H9 (cell line): ENCODE data around the gene SRGAP3. TPM values are rescaled to one million over a fixed set of nuclear protein-coding genes. Genes with fewer than 3 reads are reported as not detected.

ENCODE experiments used
- DNase-seq: peaks from one replicate; pipeline ENCODE4 v3.0.0-alpha.2; 2017
- H2AFZ ChIP-seq: one replicate; pipeline ENCODE4 v1.6.1; 2013; ENCODE audit warnings: mild to moderate bottlenecking, low read length, control low read depth, moderate library complexity
- H2AK5ac ChIP-seq: 2 replicates; pipeline ENCODE4 v1.6.1; 2013; ENCODE audit warnings: low read length, control low read depth, mixed read lengths; ENCODE audit not compliant: insufficient read length
- H2BK120ac ChIP-seq: one replicate; pipeline ENCODE4 v1.6.1; 2013; ENCODE audit warnings: low read depth, mild to moderate bottlenecking, low read length, control low read depth, inconsistent platforms; ENCODE audit not compliant: poor library complexity, severe bottlenecking
- H2BK12ac ChIP-seq: 2 replicates; pipeline ENCODE4 v1.6.1; 2013; ENCODE audit warnings: low read length, control low read depth, mixed read lengths, low read depth; ENCODE audit not compliant: insufficient read length
- H2BK15ac ChIP-seq: 2 replicates; pipeline ENCODE4 v1.6.1; 2013; ENCODE audit warnings: low read depth, low read length, control low read depth
- H2BK20ac ChIP-seq: one replicate; pipeline ENCODE4 v1.6.1; 2013; ENCODE audit warnings: low read depth, mild to moderate bottlenecking, low read length, control low read depth, inconsistent platforms; ENCODE audit not compliant: poor library complexity, severe bottlenecking
- H2BK5ac ChIP-seq: 2 replicates; pipeline ENCODE4 v1.6.1; 2013; ENCODE audit warnings: low read length, control low read depth, mixed read lengths; ENCODE audit not compliant: insufficient read length
- H3K14ac ChIP-seq: 2 replicates; pipeline ENCODE4 v1.6.1; 2013; ENCODE audit warnings: low read length, control low read depth; ENCODE audit not compliant: insufficient read depth
- H3K18ac ChIP-seq: 2 replicates; pipeline ENCODE4 v1.6.1; 2013; ENCODE audit warnings: low read depth, mild to moderate bottlenecking, mixed read lengths, low read length, control low read depth; ENCODE audit not compliant: insufficient read length
- H3K23ac ChIP-seq: 2 replicates; pipeline ENCODE4 v1.6.1; 2013; ENCODE audit warnings: low read length, control low read depth, mixed read lengths, low read depth; ENCODE audit not compliant: insufficient read length
- H3K23me2 ChIP-seq: 2 replicates; pipeline ENCODE4 v1.6.1; 2013; ENCODE audit warnings: low read depth, mild to moderate bottlenecking, mixed read lengths, low read length, control low read depth; ENCODE audit not compliant: insufficient read length, poor library complexity, severe bottlenecking
- H3K27ac ChIP-seq: 2 replicates; pipeline ENCODE4 v1.5.1; 2013; ENCODE audit warnings: low read length, control low read depth, mixed read lengths, low read depth; ENCODE audit not compliant: insufficient read length
- H3K27me3 ChIP-seq: 2 replicates; pipeline ENCODE4 v1.6.1; 2013; ENCODE audit warnings: low read length, control low read depth, inconsistent platforms; ENCODE audit not compliant: insufficient read depth
- H3K4ac ChIP-seq: 2 replicates; pipeline ENCODE4 v1.6.1; 2013; ENCODE audit warnings: low read depth, mild to moderate bottlenecking, control low read depth, inconsistent platforms, low read length, moderate library complexity
- H3K4me1 ChIP-seq: 2 replicates; pipeline ENCODE4 v1.6.1; 2013; ENCODE audit warnings: low read length, control low read depth, inconsistent platforms; ENCODE audit not compliant: insufficient read depth
- H3K4me2 ChIP-seq: 2 replicates; pipeline ENCODE4 v1.6.1; 2013; ENCODE audit warnings: low read length, control low read depth, mixed read lengths; ENCODE audit not compliant: insufficient read length, insufficient read depth
- H3K56ac ChIP-seq: 2 replicates; pipeline ENCODE4 v1.6.1; 2013; ENCODE audit warnings: low read depth, mild to moderate bottlenecking, mixed read lengths, low read length, control low read depth; ENCODE audit not compliant: insufficient read length
- H3K79me1 ChIP-seq: 2 replicates; pipeline ENCODE4 v1.6.1; 2013; ENCODE audit warnings: low read depth, mild to moderate bottlenecking, moderate library complexity, low read length, control low read depth, inconsistent platforms; ENCODE audit not compliant: insufficient read depth, poor library complexity, severe bottlenecking
- H3K79me2 ChIP-seq: 2 replicates; pipeline ENCODE4 v1.6.1; 2013; ENCODE audit warnings: low read length, control low read depth, inconsistent platforms; ENCODE audit not compliant: insufficient read depth
- H3K9ac ChIP-seq: 2 replicates; pipeline ENCODE4 v1.6.1; 2013; ENCODE audit warnings: low read length, control low read depth, mixed read lengths; ENCODE audit not compliant: insufficient read length; ENCODE audit errors: extremely low read depth
- H3K9me3 ChIP-seq: one replicate; pipeline ENCODE4 v1.6.1; 2013; ENCODE audit warnings: low read depth, low read length, inconsistent platforms; ENCODE audit not compliant: control insufficient read depth
- H3T11ph ChIP-seq: one replicate; pipeline ENCODE4 v1.6.1; 2013; ENCODE audit warnings: mild to moderate bottlenecking, low read length, control low read depth, inconsistent platforms
- H4K20me1 ChIP-seq: one replicate; pipeline ENCODE4 v1.6.1; 2013; ENCODE audit not compliant: control insufficient read depth, insufficient read length, insufficient read depth
- H4K5ac ChIP-seq: 2 replicates; pipeline ENCODE4 v1.6.1; 2013; ENCODE audit warnings: low read depth, mild to moderate bottlenecking, mixed read lengths, low read length, control low read depth; ENCODE audit not compliant: insufficient read length
- H4K8ac ChIP-seq: replicated peaks from 2 replicates; pipeline ENCODE4 v1.6.1; 2013; ENCODE audit warnings: low read length, control low read depth, mixed read lengths, low read depth; ENCODE audit not compliant: insufficient read length
- H4K91ac ChIP-seq: 2 replicates; pipeline ENCODE4 v1.6.1; 2013; ENCODE audit warnings: low read depth, mild to moderate bottlenecking, moderate library complexity, mixed read lengths, low read length, control low read depth; ENCODE audit not compliant: insufficient read length
- H3K27ac Mint-ChIP-seq, 3 experiments: 2 replicates in 2 of 3; 3 replicates in 1 of 3; pipeline ENCODE4 v1.8.0; 2020 to 2021; ENCODE audit warnings: mixed read lengths in 3 of 3, mild to moderate bottlenecking in 1 of 3, moderate library complexity in 1 of 3
- H3K27me3 Mint-ChIP-seq: 2 replicates; pipeline ENCODE4 v1.8.0; 2021; ENCODE audit warnings: low read depth, mild to moderate bottlenecking, moderate library complexity, mixed read lengths
- H3K36me3 Mint-ChIP-seq, 3 experiments: 2 replicates in 2 of 3; 3 replicates in 1 of 3; pipeline ENCODE4 v1.8.0; 2020 to 2021; ENCODE audit warnings: low read depth in 3 of 3, mixed read lengths in 3 of 3; ENCODE audit not compliant: insufficient read depth in 1 of 3
- H3K4me1 Mint-ChIP-seq, 2 experiments: 2 replicates each; pipeline ENCODE4 v1.8.0; 2020; ENCODE audit warnings: mixed read lengths in 2 of 2
- H3K4me3 Mint-ChIP-seq, 2 experiments: 2 replicates in 1 of 2; 3 replicates in 1 of 2; pipeline ENCODE4 v1.8.0; 2020 to 2021; ENCODE audit warnings: mild to moderate bottlenecking in 2 of 2, mixed read lengths in 2 of 2, moderate library complexity in 1 of 2
- H3K9me3 Mint-ChIP-seq, 2 experiments: 2 replicates in 1 of 2; 3 replicates in 1 of 2; pipeline ENCODE4 v1.8.0; 2020; ENCODE audit warnings: mild to moderate bottlenecking in 2 of 2, mixed read lengths in 2 of 2, moderate library complexity in 1 of 2
- CTCF ChIP-seq: fragments of 200-600 bp; sonication (generic); conservative IDR thresholded peaks from 3 replicates; pipeline ENCODE4 v1.8.0; 2021; ENCODE audit warnings: antibody characterized with exemption, mild to moderate bottlenecking
- WGBS: extraction: QIAGEN DNeasy Blood & Tissue Kit; methylation state at CpG from one replicate; pipeline ENCODE4 v1.1.7; 2013; ENCODE audit warnings: missing lambda C conversion rate, low lambda C conversion rate, mixed read lengths; ENCODE audit not compliant: insufficient read length; ENCODE audit errors: extremely low coverage; 5-methylcytosine and 5-hydroxymethylcytosine counted together
- total RNA-seq: library from RNA; stranded (reverse); gene quantifications from 2 replicates; pipeline ENCODE4 v1.2.1, GENCODE V29; 2021

Gene SRGAP3
- total RNA-seq, 1 experiment from 2014 or later, result 3.4 TPM

- no peak overlapping the region for H2BK5ac ChIP-seq
- WGBS, result no CpG with 5 or more reads among the region's 4 CpGs
- no peak overlapping the region for H3K4ac ChIP-seq
- H4K5ac ChIP-seq, result no peak overlapping the region
- H3K4me1 ChIP-seq, result no peaks in the 10 kb centered on the region; the same call in 1 of the 2 replicates
- no peak overlapping the region for H3T11ph ChIP-seq
- TF ChIP-seq CTCF, result no peak
- no peaks in the 10 kb centered on the region for H3K36me3 Mint-ChIP-seq
- no peaks in the 10 kb centered on the region for H3K27me3 ChIP-seq
- no peak overlapping the region for H3K23ac ChIP-seq
- no peak for DNase-seq
- H3K18ac ChIP-seq, result no peak overlapping the region
- H3K27ac ChIP-seq, result no peak overlapping the region
- H3K4me3 Mint-ChIP-seq, result no peak overlapping the region
- H3K56ac ChIP-seq, result no peak overlapping the region
- no peak overlapping the region for H2BK120ac ChIP-seq
- H3K79me2 ChIP-seq, result no peaks in the 10 kb centered on the region
- peaks cover 15 to 17% of the 10 kb centered on the region in 2 experiments for H3K4me1 Mint-ChIP-seq
- no peaks in the 10 kb centered on the region for H4K20me1 ChIP-seq
- H3K14ac ChIP-seq, result no peak overlapping the region
- H4K91ac ChIP-seq, result no peak overlapping the region
- H3K27me3 Mint-ChIP-seq, result peaks cover 21% of the 10 kb centered on the region
- H2AK5ac ChIP-seq, result no peak overlapping the region
- no peak overlapping the region for H2BK20ac ChIP-seq
- H3K79me1 ChIP-seq, result no peaks in the 10 kb centered on the region
- H3K4me2 ChIP-seq, result no peak overlapping the region
- no peaks in the 10 kb centered on the region for H3K23me2 ChIP-seq
- no peaks in the 10 kb centered on the region for H3K9me3 Mint-ChIP-seq
- no peak overlapping the region for H2BK15ac ChIP-seq
- H2BK12ac ChIP-seq, result no peak overlapping the region
- no peak overlapping the region for H2AFZ ChIP-seq
- H4K8ac ChIP-seq, result no peak overlapping the region
- H3K9ac ChIP-seq, result no peak overlapping the region
- H3K27ac Mint-ChIP-seq, result no peak overlapping the region
- no peaks in the 10 kb centered on the region for H3K9me3 ChIP-seq
Observed at GRCh38 chr3:8969241-8969640, 280.2 kb downstream of the SRGAP3 start.
